Heart right ventricle (tissue), 16 donors: ENCODE measurements around the gene POU3F1. TPM values are rescaled to one million over a fixed set of nuclear protein-coding genes. Genes with fewer than 3 reads are reported as not detected.

Experiments
- ATAC-seq, 8 donors: fragments of 200-7000 bp; cut with Tn5 transposase; one replicate each; pipeline ENCODE4 v1.9.1; 2020; ENCODE audit warnings: mild to moderate bottlenecking in 8 of 8, moderate library complexity in 8 of 8, moderate number of reproducible peaks in 1 of 8
- DNase-seq, 2 donors: peaks; one replicate each; pipeline ENCODE4 v3.0.0-alpha.2; 2020
- H3K27ac ChIP-seq, 10 donors: fragments of 200-600 bp; sonication (generic) in 2 of 10; one replicate each; pipeline versions ENCODE4 v1.5.0 to v1.8.0; 2020 to 2022; ENCODE audit warnings: mild to moderate bottlenecking in 3 of 10
- H3K27me3 ChIP-seq, 7 donors: fragments of 200-600 bp; one replicate each; pipeline ENCODE4 v1.8.0; 2021 to 2022; ENCODE audit warnings: mild to moderate bottlenecking in 2 of 7
- H3K36me3 ChIP-seq, 9 donors: fragments of 200-600 bp; sonication (generic) in 1 of 9; one replicate each; pipeline versions ENCODE4 v1.5.0 to v1.8.0; 2020 to 2022; ENCODE audit warnings: mild to moderate bottlenecking in 2 of 9
- H3K4me1 ChIP-seq, 9 donors: fragments of 200-600 bp; sonication (generic) in 1 of 9; one replicate each; pipeline versions ENCODE4 v1.5.0 to v1.8.0; 2020 to 2022; ENCODE audit warnings: mild to moderate bottlenecking in 4 of 9
- H3K4me3 ChIP-seq, 10 donors: fragments of 200-600 bp; sonication (generic) in 2 of 10; one replicate each; pipeline versions ENCODE4 v1.5.0 to v1.8.0; 2020 to 2022; ENCODE audit warnings: mild to moderate bottlenecking in 7 of 10, moderate library complexity in 2 of 10
- H3K9me3 ChIP-seq, 11 donors: fragments of 200-600 bp in 10 of 11; sonication (generic) in 2 of 11; one replicate each; pipeline versions ENCODE4 v1.5.0 to v1.8.0; 2013 to 2022; ENCODE audit warnings: mild to moderate bottlenecking in 2 of 11, control low read depth in 1 of 11, moderate library complexity in 1 of 11
- CTCF ChIP-seq, 9 donors: fragments of 200-600 bp; sonication (generic) in 2 of 9; IDR thresholded peaks; one replicate each; pipeline versions ENCODE4 v1.5.0 to v1.8.0; 2021 to 2022; ENCODE audit warnings: antibody characterized with exemption in 9 of 9, mild to moderate bottlenecking in 5 of 9, moderate library complexity in 1 of 9
- WGBS, 2 donors: extraction: QIAGEN DNeasy Blood & Tissue Kit; methylation state at CpG; one replicate each; pipeline ENCODE4 v1.1.7; 2013; ENCODE audit warnings: inconsistent platforms in 1 of 2; 5-methylcytosine and 5-hydroxymethylcytosine counted together
- intact Hi-C, 10 donors: fragments of 100-400 bp; cut with DNase I; formaldehyde crosslinking; loops; one replicate each; pipeline versions ENCODE4 v1.11.1 to v1.14.2; 2022
- polyA plus RNA-seq, 2 donors: library from polyadenylated mRNA; stranded (reverse); fragments of 200-250 nt; gene quantifications; one replicate each; pipeline ENCODE4 v1.2.3, GENCODE V29; 2013
- total RNA-seq, 10 donors: library from RNA; stranded (reverse); fragmentation: NEBNext Ultra II Directional in 3 of 10; extraction: Animal tissue kit (Norgen Biotek cat#: 25700) in 3 of 10; gene quantifications; one replicate each; pipeline versions ENCODE4 v1.2.1 to v1.2.4, GENCODE V29; 2021 to 2023
- donor health status: Arrhythmogenic right ventricular cardiomyopathy.
- donor health status: ischemic (EF 13 %, LVEDD 7.1; RV severe dilation, severe dysfunction).
- donor health status: healthy with polysubstance abuse.
- donor health status: DM: no; HTN: yes; CAD: no.
- donor health status: DM: no; HTN: no; CAD: no.
- donor health status: ischemic (EF 25% LVEDD 6.9; RV normal size, moderate dysfunction).
- donor health status: ischemic (EF 25% LVEDD 5.7; RV mildly dilated, moderate dysfunction).
- donor health status: healthy.
- donor health status: DM: yes; HTN: yes; CAD: no.
- donor health status: Ischemic cardiomyopathy.
- donor health status: ischemic (EF 35%, LVEDD 5.7; RV mildly dilated, moderate dysfunction).
- donor health status: nonischemic (EF 11% LVEDD 7.7; RV severe dilation, severe dysfunction).
- donor health status: DM: yes; HTN: yes; CAD: no.
- donor health status: PGD.
- donor health status: ischemic (EF 29% LVEDD 5.4; RV normal size, mild dysfunction).
- donor health status: nonischemic (EF 23%, LVEDD 6.1; RV moderate dilation, normal function).

POU3F1 gene
- total and polyA plus RNA-seq, 12 donors = 0.03 to 0.22 (median 0.13) TPM; not detected in 9

GRCh38 chr1:38021969-38022368 is 24.6 kb downstream of the POU3F1 start:
- Histone ChIP-seq H3K4me3 (no peak overlapping the region), H3K36me3 (peaks cover 5 to 99% (median 72%) of the 10 kb centered on the region in 9 donors), H3K27me3 (no peaks in the 10 kb centered on the region), H3K27ac (no peak overlapping the region), H3K9me3 (no peaks in the 10 kb centered on the region), H3K4me1 (peaks cover 0 to 19% (median 9%) of the 10 kb centered on the region in 9 donors)
- no peak for DNase-seq
- no peak for ATAC-seq
- 89 to 95% methylated on average over 5 of the region's 5 CpGs for WGBS, 2 donors
- no peak for TF ChIP-seq CTCF (IDR thresholded peaks at IDR 0.05)
- intact Hi-C loops = loop anchor here in 5 of 10 donors (10.0 kb wide), 1 partner anchor 813 kb away; no protein-coding TSS in a partner anchor

- Histone ChIP-seq H3K4me1 (peaks cover 7 to 35% (median 20%) of the 10 kb centered on the region in 9 donors), H3K36me3 (peaks cover 5 to 97% (median 66%) of the 10 kb centered on the region in 9 donors), H3K27me3 (no peaks in the 10 kb centered on the region), H3K27ac (no peak overlapping the region), H3K4me3 (no peak overlapping the region), H3K9me3 (no peaks in the 10 kb centered on the region)
- DNase-seq (no peak), ATAC-seq (no peak)
- TF ChIP-seq CTCF (IDR thresholded peaks at IDR 0.05) = no peak
- intact Hi-C loops = loop anchor here in 5 of 10 donors (10.0 kb wide), 1 partner anchor 814 kb away; no protein-coding TSS in a partner anchor
- 92 to 97% methylated on average over 2 of the region's 2 CpGs for WGBS, 2 donors
These were observed 26.2 kb downstream of the POU3F1 start for GRCh38 chr1:38020396-38020795.

- intact Hi-C loops = loop anchor here in 2 of 10 donors (2.0 kb wide), 1 partner anchor 28 kb away; the partner anchor contains the start of gene SF3A3 (in 2 of the 2)
- TF ChIP-seq CTCF (IDR thresholded peaks at IDR 0.05) = peak; percentile 17 to 72 (median 60)
These were observed 27.7 kb downstream of the POU3F1 start for GRCh38 chr1:38018864-38019343.

GRCh38 chr1:38015978-38016725 is 30.4 kb downstream of the POU3F1 start:
- no peaks in the 10 kb centered on the region for H3K27me3 ChIP-seq
- 22 to 27% methylated on average over 6 of the region's 6 CpGs for WGBS, 2 donors
- peaks cover 19 to 63% (median 48%) of the 10 kb centered on the region in 9 donors for H3K4me1 ChIP-seq
- peaks cover 0 to 63% (median 35%) of the 10 kb centered on the region in 9 donors for H3K36me3 ChIP-seq
- H3K27ac ChIP-seq = peak overlapping the region; percentile 5 to 95 (median 77)
- no peak for TF ChIP-seq CTCF (IDR thresholded peaks at IDR 0.05)
- ATAC-seq = peak in 5 of 8 donors; percentile 18 to 48 (median 39)
- intact Hi-C loops = loop anchor here in 2 of 10 donors (1.0 to 2.0 kb wide), 2 partner anchors 25 to 26 kb away; partner anchors contain the start of gene SF3A3 (in 2 of the 2)
- H3K4me3 ChIP-seq = peak overlapping the region in 1 of 10 donors; percentile 0
- peaks cover 0 to 4% (median 0%) of the 10 kb centered on the region in 11 donors for H3K9me3 ChIP-seq
- peak in 1 of 2 donors; percentile 28 for DNase-seq

More at GRCh38 chr1:38018864-38019343, 27.7 kb downstream of the POU3F1 start:
- H3K4me3 ChIP-seq = no peak overlapping the region
- DNase-seq (no peak), ATAC-seq (no peak)
- H3K36me3 ChIP-seq = peaks cover 0 to 91% (median 56%) of the 10 kb centered on the region in 9 donors
- 78 to 80% methylated on average over 6 of the region's 6 CpGs for WGBS, 2 donors
- H3K4me1 ChIP-seq = peaks cover 13 to 50% (median 35%) of the 10 kb centered on the region in 9 donors
- H3K9me3 ChIP-seq = no peaks in the 10 kb centered on the region
- H3K27me3 ChIP-seq = no peaks in the 10 kb centered on the region
- H3K27ac ChIP-seq = peak overlapping the region in 1 of 10 donors; percentile 18
